HG02970 (cell line): ENCODE measurements around the gene TSPAN10.

ENCODE experiments used
- ATAC-seq: cut with Tn5 transposase; IDR thresholded peaks from one replicate; pipeline ENCODE4 v1.9.1; 2021; ENCODE audit warnings: mild to moderate bottlenecking, moderate library complexity, moderate number of reproducible peaks; ENCODE audit not compliant: unreplicated experiment, low FRiP score

TSPAN10 gene

GRCh38 chr17:81630274-81630673, 6.7 kb upstream of the TSPAN10 start:
- ATAC-seq: no peak

- ATAC-seq: no peak
Observed at GRCh38 chr17:81631482-81631881, 5.5 kb upstream of the TSPAN10 start.

GRCh38 chr17:81635431-81635830, 1.6 kb upstream of the TSPAN10 start:
- no peak for ATAC-seq

GRCh38 chr17:81635973-81636504, 957 bp upstream of the TSPAN10 start:
- peak; percentile 9 for ATAC-seq

GRCh38 chr17:81638683-81639082, 1.7 kb downstream of the TSPAN10 start:
- no peak for ATAC-seq

GRCh38 chr17:81640011-81640410, 3.0 kb downstream of the TSPAN10 start:
- ATAC-seq: no peak

DNA sequence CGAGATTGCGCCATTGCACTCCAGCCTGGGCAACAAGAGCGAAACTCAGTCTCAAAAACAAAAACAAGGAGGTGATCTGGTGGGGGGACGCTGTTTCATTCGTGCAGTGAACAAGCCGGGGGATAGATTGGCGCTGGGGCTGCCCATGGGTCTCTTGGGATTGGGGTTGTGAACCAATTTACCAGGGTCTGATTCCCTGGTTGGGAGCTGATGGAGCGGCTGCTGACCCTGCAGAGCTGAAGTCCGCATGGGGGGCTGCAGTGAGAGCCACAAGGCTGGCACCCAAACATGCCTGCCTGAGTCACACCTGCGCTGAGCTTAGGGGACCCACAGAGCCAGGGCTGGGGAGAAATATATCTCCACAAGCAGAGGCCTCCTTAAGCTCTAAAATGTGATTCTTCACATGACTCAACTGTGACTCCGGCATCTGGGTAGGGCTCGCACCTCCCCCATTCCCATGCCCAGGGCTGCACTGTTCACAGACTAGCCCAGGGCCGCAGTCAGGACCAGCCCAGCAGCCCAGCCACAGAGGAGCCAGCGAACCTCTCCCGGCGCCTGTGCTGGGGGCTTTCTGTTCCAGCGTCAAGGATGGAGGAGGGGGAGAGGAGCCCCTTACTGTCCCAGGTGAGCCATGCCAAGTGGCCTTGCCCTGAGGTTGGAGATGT, 5.0 kb downstream of the TSPAN10 start:
- no peak for ATAC-seq

GRCh38 chr17:81644496-81644895, 7.5 kb downstream of the TSPAN10 start:
- no peak for ATAC-seq

DNA sequence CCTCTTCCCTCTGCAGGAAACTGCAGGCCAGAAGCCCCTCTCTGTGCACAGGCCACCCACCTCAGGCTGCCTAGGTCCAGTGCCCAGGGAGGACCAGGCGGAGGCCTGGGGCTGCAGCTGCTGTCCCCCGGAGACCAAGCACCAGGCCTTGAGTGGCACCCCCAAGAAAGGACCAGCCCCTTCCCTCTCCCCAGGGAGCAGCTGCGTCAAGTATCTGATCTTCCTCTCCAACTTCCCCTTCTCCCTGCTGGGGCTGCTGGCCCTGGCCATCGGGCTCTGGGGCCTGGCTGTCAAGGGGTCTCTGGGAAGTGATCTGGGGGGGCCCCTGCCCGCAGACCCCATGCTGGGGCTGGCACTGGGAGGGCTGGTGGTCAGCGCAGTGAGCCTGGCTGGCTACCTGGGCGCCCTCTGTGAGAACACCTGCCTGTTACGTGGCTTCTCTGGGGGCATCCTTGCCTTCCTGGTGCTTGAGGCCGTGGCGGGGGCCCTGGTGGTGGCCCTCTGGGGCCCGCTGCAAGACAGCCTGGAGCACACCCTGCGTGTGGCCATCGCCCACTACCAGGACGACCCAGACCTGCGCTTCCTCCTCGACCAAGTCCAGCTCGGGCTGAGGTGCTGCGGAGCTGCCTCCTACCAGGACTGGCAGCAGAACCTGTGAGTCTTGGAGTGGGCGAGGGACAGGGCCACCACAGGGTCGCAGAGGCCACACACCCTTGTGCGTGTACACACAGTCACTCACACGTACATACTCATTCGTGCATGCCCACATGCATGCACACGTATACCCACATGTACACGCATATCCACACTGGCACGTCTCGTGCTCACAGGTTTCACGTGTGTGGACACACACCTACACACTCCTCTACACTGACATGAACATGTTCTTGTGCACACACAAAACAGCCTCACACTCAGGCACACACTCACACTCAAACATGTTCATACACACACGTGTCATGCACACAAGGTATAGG, 8.3 kb downstream of the TSPAN10 start:
- ATAC-seq: no peak

DNA sequence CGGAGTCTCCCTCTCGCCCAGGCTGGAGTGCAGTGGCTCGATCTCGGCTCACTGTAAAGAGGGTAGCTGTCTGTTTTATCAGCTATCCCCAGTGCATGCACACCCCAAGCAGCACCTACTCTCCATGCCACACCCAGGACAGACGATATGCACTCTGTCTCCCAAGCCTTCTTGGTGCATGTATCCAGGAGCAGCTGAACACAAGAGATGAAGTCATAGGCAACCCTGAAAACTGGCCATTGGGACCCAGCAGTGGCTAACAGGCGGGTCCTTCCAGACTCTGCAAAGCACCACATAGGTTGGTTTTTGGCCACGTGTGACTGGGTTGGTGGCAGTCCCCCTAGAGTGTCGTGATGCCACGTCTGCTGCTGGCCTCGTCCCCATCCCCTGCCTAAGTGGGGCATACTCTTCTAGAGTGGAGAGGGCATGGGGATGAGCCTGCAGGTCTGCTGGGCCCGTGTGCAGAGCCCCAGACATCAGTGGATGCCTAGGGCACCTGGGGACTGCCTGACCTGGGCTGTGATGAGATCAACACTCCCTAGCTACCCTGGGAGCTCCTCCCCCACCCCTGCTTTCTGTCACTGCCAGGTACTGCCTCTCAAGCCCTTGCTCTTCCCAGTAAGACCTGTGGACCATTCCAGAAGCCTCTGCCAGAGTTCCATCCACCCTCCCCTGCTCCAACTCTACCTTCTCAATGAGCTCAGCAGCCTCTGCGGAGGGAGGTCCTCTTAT, 10.0 kb downstream of the TSPAN10 start:
- no peak for ATAC-seq

- ATAC-seq: no peak
Observed at GRCh38 chr17:81647640-81648012, 10.6 kb downstream of the TSPAN10 start.

DNA sequence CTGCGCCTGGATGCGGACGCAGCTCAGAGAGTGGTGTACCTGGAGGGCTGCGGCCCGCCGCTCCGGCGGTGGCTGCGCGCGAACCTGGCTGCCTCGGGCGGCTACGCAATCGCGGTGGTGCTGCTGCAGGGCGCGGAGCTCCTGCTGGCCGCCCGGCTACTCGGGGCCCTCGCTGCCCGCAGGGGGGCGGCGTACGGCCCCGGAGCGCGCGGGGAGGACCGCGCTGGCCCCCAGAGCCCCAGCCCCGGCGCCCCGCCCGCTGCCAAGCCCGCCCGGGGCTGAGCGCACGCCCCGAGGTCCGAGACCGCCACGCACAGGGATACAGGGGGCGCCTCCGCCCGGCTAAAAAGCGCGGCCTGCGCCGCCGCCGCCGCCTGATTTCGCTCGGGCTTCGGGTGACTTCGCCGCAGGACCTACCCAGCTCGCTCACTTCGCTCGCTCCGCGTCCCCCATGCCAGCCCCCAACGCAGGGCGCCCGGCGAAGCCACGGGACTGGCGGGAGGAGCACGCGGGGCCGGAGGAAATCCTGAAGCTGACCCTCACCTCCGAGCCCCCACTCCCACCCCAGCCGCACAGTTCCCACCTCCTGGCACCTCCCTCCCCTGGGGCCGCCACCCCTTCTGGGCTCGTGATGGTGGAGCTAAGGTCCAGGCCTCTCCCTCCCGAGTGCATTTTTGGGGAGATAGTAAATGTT, 11.2 kb downstream of the TSPAN10 start:
- ATAC-seq: no peak

- no peak for ATAC-seq
Observed at GRCh38 chr17:81648707-81649085, 11.7 kb downstream of the TSPAN10 start.

GRCh38 chr17:81650951-81651350, 14.0 kb downstream of the TSPAN10 start:
- no peak for ATAC-seq

DNA sequence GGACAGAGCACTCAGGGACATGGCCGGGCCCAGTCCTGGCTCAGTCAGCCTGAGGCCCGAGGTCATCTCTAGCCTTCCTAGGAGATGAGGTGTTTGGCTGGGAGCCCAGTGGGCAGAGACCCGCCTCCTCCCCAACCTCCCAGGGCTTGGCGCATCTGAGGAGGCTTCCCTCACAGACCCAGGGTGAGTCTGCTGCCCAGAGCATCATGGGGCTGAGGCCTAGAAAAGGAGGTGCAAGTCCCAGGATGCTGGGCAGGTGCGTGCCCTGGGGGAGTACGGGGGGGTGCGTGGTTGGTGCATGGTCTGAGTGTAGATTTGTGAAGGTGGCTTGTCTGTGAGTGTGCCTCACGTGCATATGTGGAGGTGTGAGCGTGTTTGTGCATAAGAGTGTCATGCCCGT, 14.7 kb downstream of the TSPAN10 start:
- ATAC-seq: no peak

- no peak for ATAC-seq
Observed at GRCh38 chr17:81652906-81653771, 16.1 kb downstream of the TSPAN10 start.

- ATAC-seq: no peak
Observed at GRCh38 chr17:81655378-81656117, 18.6 kb downstream of the TSPAN10 start.

DNA sequence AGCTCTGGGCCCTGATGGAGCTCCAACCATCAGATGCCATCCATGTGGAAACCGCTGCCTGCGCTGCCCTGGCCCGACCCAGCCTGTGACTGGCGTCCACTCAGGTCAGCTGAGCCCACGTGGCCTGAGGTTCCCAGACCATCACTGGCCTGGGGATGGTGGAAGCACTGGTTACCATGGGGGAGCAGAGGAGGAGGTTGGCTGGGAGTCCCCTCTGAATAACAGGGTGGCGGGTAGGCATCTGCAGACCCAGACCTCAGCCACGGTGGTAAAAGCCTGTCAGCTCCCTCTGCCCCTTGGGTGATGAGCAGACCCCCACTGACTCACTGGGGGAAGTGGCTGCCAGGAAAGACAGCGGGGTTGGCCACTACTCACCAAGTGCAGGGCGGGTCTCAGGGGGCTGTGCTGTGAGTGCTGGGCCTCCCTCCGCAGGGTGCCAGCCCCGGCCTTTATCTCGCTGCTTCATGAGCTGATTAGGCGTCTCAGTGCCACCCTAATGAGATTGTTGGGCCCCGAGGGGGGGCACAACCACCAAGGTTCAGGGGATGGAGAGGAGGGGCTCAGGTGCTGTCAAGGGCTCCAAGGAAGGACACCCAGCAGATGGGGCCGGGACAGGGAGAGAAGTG, 19.2 kb downstream of the TSPAN10 start, which contains the start of gene PDE6G:
TSS of gene PDE6G (minus strand) at position 425 of the 626 bp plus-strand sequence. CDS start 3,237 bp downstream, outside the sequence.
- ATAC-seq: no peak
